ENCODE results near the gene SLC2A9.
A peak's percentile ranks its signal among the peaks of the same experiment; 100 is the strongest.

SLC2A9 gene

DNA sequence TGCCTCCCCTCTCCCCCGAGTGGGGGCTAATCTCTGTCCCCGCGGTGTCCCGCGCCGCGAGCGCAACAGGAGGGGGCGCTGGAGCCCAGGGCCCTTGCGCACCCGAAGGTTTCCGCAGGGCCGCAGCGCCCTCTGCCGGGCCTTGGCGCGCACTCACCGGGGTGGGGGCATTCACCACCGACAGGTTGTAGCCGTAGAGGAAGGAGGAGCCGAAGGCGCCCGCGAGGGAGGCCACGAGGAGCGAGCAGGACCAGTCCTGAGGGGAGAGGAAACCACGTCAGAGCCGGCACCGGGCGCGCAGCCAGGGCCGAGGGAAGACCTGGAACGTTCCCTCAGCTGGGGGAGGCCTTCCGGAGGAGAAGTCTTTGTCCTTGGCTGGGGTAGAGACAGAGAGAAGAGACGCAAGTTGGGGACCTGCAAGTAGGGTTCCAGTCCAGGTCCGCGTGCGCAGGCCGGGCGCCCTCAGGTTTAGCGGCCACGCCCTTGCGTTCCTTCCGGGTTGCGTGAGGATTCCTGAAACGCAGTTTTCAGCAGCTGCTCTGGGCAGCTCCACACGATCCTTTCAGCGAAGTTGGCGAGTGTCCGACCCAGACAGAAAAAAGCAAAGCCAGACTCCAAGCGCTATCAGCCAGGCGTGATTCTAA lies 2.4 kb downstream of the SLC2A9 start:
- DNase-seq, result peak; percentile 84

GRCh38 chr4:10017037-10017893 lies 4.0 kb downstream of the SLC2A9 start:
- no peak for DNase-seq

GRCh38 chr4:10016169-10016568 lies 5.1 kb downstream of the SLC2A9 start:
- DNase-seq, result no peak

DNA sequence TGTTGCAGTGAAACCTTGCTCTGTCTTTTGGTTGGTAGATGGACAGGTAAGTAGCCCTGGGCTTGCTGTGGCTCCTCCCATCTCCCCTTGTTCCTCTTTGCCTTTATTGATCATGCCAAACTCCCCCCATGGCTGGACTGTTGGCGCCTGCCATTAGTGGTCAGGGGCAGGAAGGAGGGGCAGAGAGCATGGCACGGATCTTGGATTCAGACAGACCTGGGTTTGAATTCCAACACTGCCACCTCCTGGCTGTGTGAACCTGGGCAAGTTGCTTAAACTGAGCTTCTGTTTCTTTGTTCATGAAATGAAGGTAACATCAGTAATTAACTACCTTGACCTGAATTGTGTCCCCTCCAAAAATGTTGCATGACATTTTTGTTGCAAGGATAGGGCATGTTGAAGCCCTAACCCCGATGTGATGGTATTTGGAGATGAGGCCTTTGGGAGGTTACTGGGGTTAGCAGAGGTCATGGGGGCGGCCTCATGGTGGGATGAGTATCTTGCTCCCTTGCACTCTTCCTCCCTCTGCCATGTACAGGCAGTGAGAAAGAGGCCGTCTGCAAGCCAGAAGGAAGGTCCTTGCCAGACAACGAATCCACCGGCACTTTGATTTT lies 6.0 kb downstream of the SLC2A9 start:
- peak; percentile 63 for DNase-seq

GRCh38 chr4:10013722-10014121 lies 7.6 kb downstream of the SLC2A9 start:
- peak; percentile 40 for DNase-seq

DNA sequence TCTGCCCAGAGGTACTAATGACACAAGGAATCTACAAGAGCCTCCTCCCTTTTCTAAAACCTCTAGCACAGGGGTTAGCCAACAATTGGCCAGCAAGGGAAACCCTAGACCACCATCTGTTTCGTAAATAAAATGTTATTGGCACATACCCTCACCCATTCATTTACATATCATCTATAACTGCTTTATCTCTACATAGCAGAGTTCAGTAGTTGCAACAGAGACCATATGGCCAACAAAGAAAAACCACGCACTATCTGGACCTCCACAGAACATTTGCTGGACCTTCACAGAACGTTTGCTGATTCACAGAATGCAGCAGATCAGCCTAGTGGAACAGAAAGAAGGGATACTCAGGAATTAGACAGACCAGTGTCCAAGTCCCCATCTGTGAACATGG lies 9.4 kb downstream of the SLC2A9 start:
- DNase-seq, result no peak

- peak; percentile 11 for DNase-seq
These were observed 10.0 kb downstream of the SLC2A9 start for GRCh38 chr4:10011277-10011676.

GRCh38 chr4:10009861-10010500 lies 11.3 kb downstream of the SLC2A9 start:
- no peak for DNase-seq

DNA sequence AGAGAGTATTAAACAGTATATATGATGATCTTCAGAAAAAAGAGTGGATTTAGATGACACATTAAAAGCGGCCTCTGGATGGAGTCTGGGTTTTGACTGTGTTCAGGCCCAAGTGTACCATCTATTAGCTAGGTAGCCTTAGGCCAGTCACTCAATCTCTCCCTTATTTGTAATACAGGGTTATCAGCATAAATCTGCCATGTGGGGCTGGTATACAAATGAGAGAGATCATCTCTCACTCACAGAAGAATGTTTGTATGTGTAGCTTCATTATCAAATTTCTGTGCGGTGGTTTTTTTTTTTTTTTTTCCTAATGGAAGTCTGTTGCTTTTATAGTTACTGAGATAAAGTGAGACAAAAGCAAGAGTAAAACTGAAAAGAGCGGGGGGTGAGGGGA lies 12.7 kb downstream of the SLC2A9 start:
- DNase-seq, result no peak

GRCh38 chr4:10007793-10008608 lies 13.3 kb downstream of the SLC2A9 start:
- DNase-seq, result no peak

- no peak for DNase-seq
These were observed 13.9 kb downstream of the SLC2A9 start for GRCh38 chr4:10007436-10007740.

DNA sequence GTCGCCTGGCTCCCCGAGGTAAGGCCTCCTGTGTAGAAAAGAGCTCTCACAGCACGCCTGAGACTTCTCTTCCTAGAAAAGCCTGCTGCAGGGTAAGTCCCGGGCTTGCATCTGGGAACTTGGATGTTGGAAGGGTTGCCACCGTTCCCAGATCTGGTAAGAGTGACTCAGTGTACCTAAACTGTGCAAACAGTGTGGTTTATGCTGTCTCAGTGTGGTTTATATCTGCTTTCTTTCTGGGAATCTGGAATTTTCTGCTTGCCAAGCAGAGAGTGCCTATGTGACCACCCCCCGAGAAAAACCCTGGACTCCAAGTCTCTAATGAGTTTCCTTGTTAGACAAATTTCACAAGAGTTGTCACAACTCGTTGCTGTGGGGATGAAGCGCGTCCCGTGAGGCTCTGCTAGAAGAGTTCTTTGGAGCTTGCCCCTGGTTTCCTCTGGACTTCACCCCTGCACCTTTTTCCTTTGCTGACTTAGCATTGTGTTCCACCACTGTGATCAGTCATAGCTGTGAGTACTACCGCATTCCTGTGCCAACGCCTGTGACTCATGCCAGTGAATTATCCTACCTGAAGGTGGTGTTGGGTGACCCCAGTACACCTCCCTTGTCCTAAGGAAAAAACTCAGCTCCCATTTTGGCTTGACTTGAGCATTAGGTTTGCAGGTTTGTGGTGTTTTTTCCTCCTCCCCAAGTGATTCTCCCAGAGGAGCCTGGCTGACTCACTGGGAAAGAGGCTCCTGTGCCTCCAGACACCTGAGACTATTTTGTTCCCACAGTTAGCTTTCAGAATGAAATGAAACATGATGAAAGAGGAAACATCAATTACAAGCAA lies 14.5 kb downstream of the SLC2A9 start:
- no peak for DNase-seq

GRCh38 chr4:10006231-10006600 lies 15.1 kb downstream of the SLC2A9 start:
- DNase-seq, result no peak

DNA sequence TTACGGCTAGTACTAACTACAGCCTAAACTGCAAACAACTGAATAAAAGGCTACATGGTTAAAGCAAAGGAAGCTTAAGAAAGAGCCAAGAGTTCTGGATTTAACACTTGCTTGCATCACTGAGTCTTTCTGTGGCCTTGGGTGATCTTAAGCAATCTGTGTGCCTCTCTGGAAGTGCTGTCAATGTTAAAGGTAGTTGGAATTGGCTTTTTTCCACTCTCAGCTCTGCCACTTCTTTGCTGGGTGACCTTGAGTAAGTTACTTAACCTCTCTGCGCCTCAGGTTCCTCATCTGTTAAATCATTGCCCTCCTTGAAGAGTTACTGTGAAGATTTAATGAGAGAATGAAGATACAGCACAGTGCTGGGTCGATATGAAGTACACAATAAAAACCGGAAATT lies 15.7 kb downstream of the SLC2A9 start:
- DNase-seq, result no peak

DNA sequence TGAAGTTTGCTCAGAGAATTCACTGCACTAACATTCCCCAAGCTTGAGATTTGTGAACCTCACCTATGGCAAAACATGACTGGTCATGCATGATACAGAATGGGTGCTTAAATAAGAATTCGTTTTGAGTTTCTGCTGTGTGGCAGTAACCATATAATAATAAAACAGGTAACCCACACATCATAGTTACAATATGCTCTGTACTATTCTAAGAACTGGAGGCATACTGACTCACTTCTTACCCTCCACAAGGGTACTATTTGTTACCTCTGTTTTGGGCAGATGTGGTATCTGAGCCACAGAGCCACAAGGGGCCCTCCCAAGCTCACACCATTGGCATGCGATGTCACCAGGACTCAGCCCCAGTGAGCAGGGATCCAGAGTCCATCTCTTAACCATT lies 17.6 kb downstream of the SLC2A9 start:
- no peak for DNase-seq

DNA sequence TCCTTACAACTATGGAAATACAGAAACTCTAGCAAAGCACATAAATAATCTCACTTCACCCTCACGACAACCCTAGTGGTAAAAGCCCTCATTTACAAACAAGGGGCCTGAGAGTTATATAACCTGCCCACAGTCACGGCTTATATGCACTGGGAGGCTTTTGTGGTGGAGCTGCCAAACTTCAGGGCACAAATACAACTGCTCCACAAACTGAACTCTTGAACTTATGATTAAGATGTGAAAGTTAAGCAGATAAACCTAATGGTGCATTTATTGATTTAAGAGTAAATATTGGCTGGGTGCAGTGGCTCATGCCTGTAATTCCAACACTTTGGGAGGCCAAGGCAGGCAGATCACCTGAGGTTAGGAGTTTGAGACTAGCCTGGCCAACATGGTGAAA lies 19.0 kb downstream of the SLC2A9 start:
- DNase-seq, result no peak

GRCh38 chr4:10001757-10002156 lies 19.5 kb downstream of the SLC2A9 start:
- no peak for DNase-seq

GRCh38 chr4:9999956-10000561 lies 21.2 kb downstream of the SLC2A9 start:
- DNase-seq, result no peak

GRCh38 chr4:9997886-9998285 lies 23.4 kb downstream of the SLC2A9 start:
- no peak for DNase-seq

GRCh38 chr4:9996319-9997110 lies 24.8 kb downstream of the SLC2A9 start:
- no peak for DNase-seq

All from NCI-H1105 treated with DMSO at 0.1 percent for 48 hours (cell line).